A172 (cell line): ENCODE data around the gene TRMT61B. TPM values are rescaled to one million over a fixed set of nuclear protein-coding genes. Genes with fewer than 3 reads are reported as not detected.

Experiments
- DNase-seq: peaks from one replicate; pipeline ENCODE4 v3.0.0-alpha.2; 2015; ENCODE audit warnings: low spot score
- total RNA-seq: library from RNA; depleted of rRNA; stranded (reverse); fragments of >200 nt; shearing (Covaris generic); gene quantifications from 2 replicates; pipeline ENCODE4 v1.2.3, GENCODE V29; 2014; rRNA removed

The TRMT61B gene
- total RNA-seq, 1 experiment from 2014 or later = 26.9 TPM

DNA sequence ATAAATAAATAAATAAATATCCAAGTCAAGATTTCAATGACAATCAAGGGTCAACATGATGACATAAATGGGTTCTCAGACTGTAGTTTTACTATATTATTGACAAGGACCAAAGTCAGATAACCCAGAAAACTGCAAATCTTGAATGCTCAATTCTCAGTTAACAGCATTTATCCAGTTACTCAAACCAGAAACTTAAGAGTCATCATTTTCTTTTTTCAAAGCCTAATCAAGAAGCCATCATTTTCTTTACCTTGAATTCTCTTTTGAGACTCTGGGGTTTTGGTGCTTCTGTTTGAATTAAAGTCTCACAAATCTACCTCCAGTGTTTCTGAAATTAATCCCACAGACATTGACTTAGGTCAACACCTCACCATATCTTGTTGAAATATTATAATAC is 14.1 kb downstream of the TRMT61B start:
- no peak for DNase-seq

DNA sequence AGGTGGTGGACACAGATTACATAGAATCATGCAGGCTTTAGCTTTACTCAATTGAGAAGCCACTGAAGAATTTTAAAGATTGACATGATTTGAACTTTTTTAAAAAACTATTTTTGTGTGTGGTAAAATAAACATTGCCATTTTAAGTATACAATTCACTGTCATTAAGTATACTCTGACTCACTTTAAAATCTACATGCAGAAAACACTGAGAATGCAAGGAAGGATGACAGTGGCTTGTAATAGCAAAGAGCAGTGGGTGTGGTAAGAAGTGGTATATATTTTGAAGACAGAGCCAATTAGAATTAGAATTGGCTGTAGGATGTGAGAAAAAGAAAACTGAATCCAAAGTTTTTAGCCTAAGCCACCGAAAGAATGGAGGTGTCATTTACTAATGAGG is 14.9 kb downstream of the TRMT61B start:
- DNase-seq = no peak

DNA sequence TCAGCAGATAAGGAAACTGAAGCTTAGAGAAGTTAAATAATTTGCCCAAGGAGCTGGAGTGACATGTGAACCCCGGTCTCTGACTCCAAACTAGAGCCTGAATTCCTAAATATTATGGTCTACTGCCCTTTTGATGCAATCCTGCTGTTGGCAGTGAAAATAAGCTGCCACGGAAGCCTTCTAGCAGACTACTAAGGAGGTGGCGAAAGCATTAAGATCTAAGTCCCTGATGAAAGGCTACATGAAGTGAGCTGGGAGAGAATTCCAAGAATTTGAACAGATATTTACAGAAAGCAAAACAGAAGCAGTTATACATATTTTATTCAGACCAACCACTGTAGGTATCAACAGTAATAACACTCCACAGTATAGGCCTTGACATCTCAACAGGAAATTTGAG is 28.1 kb downstream of the TRMT61B start:
- DNase-seq = no peak

DNA sequence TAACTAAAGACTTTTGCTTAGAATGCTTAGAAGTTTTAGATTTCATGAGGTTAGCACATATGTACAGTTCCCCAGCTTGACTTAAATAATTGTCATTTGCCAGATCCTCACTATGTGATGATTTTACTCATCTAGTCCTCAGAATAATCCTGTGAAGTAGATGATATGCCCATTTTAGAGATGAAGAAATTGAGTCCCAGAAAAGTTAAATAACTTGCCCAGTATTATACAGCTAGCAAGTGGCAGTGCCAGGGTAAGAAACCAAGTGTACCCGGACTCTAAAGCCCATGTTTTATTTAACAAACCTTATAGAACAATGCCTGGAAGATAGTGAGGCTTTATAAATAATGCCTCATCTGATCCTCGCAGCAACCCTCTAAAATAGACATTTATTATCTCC is 31.1 kb downstream of the TRMT61B start:
- DNase-seq = no peak

DNA sequence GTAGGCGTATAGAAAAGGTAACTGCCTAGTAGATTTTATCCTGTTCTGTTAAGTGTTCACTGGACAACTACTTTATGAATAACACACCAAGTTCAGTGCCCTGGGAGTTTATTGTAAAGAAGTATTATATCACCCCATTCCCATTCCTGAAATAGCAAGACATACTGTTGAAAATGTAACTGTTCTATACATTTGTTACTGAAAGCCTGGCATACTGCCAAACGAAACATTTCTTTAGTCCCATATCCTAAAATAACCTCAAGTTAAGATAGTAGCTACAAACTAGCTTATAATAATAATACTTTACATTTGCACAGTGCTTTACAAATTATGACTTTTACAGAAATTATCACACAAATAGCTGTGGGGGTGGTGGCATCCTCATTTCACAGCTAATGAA is 34.3 kb downstream of the TRMT61B start:
- no peak for DNase-seq

DNA sequence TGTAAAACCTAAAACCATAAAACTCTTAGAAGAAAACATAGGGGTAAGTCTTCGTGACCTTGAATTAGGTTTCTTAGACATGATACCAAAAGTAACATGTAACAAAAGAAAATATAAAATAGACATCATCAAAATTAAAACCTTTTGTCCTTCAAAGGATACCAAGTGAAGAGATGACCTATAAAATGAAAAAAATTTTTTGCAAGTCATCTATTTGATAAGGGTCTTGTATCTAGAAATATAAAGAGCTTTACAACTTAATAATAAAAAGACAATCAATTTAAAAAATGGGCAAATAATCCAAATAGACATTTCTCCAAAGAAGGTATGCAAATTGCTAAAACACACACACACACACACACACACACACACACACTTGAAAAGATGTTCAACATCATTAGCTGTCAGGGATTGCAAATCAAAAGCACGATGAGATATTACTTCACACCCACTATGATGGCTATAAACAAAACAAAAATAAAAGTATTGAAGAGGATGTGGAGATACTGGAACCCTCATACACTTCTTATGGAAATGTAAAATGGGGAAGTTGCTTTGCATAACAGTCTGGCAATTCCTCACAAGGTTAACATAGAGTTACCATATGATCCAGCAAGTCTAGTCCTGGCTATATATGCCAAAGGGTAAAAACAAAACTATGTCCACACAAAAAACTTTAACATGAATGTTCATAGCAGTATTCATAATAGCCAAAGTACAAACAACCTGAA is 36.2 kb downstream of the TRMT61B start:
- no peak for DNase-seq

DNA sequence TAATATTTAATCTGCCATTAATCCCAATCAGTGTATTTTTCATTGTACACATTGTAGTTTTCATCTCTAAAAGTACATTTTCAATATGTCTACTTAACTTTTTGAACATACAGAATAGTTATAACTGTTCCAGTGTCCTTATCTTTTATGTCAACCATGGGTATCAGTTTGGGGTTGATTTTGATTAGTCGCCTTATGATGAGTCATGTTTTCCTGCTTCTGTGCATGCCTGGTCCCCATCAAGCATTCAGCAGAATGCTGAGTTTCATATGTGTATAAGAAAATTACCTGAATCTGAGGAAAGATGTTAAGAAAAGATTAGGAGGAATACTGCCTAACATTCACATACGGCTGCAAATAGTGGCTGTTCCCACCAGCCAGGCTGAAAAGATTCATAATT is 41.7 kb downstream of the TRMT61B start:
- peak; percentile 19 for DNase-seq

DNA sequence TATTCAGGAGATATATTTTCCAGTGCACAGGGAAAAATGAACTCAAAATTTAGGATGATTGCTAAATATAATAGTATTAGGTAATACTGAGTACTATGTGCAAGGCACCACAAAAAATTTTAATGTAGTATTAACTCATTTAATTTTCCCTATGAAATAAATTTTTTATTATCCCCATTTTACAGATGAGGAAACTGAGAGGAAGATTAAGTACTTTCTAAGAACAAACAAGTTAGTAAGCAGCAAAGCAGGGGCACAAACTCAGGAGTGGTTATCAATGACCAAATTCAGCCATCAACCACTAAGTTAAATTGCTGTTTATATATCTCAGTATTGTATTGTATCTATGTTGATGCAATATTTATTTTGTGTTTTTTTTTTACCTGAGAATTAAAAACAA is 45.2 kb downstream of the TRMT61B start:
- DNase-seq = no peak

DNA sequence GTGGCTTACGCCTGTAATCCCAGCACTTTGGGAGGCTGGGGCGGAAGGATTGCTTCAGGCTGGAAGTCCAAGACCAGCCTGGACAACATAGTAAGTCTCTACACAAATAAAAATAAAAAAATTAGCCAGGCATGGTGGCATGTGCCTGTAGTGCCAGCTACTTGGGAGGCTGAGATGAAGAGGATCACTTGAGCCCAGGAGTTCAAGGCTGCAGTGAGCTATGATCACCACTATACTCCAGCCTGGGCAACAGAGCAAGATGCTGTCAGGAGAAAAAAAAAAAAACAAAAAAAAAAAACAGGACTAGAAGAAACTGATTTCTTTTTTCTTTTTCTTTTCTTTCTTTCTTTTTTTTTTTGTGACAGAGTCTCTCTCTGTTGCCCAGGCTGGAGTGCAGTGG is 45.9 kb downstream of the TRMT61B start:
- DNase-seq = no peak

DNA sequence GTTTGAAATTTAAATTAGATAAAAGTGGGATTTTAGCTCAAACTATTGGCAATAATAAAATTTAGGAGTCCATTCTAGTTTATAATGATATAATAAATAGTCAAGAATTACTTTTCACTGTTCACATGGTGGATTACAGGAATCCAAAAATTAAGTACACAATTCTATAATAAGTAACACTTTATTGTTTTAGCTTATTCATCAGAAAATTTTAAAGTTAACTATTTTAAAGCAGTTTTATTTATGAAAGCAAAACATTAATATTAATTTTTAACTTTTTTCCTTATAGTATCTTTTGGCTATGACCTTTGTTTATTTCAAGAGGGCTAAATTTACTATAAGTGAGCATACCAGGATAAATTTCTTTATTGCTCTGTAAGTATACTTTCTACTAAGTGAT is 48.1 kb downstream of the TRMT61B start:
- no peak for DNase-seq

DNA sequence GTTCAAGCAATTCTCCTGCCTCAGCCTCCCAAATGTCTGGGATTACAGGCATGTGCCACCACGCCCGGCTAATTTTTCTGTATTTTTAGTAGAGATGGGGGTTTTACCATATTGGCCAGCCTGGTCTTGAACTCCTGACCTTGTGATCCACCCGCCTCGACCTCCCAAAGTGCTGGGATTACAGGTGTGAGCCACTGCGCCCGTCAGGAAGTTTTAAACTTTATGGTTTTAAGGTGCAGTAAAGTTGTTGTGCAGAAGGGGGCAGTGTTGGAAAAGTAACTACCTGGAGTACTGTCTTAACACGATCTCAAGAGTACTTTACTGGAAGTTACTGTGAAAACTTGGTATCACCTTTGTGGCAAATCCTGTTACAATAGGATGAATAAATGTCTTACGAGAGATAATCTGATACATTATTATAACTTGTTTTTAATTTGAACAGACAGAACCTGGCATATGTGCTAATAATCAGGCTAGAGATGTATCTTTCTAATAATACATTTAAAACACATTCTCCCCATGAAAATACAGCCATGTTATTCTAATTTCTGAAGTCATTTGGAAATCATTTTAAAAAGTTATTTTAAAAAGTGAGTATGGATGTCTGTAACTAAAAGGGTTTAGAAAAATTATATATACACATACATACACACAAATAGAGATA is 48.7 kb downstream of the TRMT61B start:
- DNase-seq = peak; percentile 73

DNA sequence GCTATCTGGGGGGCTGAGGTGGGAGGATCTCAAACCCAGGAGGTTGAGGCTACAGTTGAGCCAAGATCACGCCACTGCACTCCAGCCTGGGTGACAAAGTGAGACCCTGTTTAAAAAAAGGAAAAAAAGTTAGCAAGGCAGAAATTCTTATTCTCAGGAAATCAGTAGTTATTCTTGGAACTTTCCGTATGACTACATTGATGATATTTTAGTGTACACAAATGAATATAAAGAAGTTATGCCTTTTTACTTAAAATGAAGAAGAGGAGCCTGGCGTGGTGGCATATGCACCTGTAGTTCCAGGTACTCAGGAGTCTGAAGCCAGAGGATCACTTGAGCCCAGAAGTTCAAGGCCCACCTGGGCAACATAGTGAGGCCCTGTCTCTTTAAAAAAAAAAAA is 52.1 kb downstream of the TRMT61B start:
- no peak for DNase-seq

DNA sequence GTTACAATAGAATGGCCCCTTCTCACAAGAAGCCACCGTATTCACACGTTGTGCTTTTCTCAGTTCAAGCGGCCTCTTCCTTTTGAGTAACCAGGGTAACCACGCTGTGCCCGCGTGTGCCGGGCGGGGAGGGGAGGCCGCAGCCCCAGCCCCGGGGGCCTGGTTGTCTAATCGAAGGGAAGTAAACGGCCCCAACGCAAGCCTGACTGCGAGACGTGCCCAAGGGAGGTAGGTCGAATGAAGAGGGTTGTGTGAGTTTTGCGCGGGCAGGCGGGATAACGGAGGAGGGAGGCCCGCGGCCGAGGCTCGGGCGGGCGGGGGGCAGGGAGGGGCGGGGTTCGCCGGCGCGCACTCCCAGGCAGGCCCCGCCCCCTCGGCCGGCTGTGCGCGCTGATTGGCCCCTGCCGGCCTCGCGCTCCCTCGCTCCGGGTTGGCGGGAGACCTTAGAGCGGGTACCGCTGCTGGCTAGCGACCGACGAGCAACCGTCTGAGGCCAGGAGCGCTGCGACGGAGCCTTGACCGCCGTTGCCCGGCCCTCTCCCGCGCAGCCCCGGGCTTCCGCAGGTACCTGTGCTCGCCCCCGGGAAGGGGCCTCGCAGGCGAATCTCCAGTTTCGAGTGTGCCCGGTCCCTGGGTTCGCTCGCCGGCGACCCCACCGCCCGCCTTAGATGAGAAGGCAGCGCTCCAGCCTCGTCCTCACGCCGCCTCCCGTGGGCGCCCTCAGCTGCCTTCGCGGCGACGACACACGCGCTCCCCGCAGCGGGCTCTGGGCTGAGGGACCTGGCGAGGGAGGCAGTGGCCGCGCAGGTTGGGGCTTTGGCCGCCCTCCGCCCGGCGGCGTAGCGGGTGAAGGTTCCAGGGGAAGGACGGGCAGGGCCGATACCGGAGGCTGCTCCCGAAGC is 59.5 kb downstream of the TRMT61B start, which contains the start of gene SPDYA:
TSS of gene SPDYA (plus strand) at position 451 of the 902 bp plus-strand sequence. CDS start 5,181 bp downstream, outside the sequence.
- no peak for DNase-seq

DNA sequence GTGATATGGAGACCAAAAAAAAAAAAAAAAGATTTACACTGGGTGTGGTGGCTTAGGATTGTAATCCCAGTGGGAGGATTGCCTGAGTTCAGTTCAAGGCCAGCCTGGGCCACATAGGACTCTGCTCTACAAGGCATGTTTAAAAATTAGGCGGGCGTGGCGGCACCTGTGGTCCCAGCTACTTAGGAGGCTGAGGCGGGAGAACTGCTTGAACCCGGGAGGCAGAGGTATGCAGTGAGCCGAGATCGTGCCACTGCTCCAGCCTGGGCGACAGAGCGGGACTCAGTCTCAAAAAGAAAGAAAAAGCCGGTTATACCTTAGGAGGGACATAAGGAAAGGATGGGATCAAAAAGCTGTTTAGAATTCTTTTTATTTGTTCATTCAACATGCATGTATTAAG is 60.2 kb downstream of the TRMT61B start:
- DNase-seq = no peak

DNA sequence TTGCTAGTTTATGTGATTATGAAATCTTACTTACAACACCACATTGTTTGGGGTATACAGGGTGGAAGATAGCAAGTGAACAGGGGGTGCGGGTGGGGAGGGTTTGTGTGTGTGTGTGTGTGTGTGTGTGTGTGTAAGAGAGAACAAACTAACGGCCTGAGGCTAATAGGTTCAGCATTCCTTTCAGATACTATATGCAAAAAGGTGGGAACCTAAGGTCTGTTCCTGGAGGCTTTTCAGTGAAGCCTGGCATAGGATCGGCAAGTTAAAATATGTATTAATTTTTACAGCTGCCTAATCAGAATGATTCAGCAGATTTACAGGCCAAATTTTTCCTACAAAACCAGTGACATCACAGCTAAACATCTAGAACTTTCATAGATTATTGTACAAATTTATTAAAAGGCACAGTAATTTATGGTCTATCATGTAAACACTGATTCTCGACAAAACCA is 67.1 kb downstream of the TRMT61B start:
- no peak for DNase-seq

DNA sequence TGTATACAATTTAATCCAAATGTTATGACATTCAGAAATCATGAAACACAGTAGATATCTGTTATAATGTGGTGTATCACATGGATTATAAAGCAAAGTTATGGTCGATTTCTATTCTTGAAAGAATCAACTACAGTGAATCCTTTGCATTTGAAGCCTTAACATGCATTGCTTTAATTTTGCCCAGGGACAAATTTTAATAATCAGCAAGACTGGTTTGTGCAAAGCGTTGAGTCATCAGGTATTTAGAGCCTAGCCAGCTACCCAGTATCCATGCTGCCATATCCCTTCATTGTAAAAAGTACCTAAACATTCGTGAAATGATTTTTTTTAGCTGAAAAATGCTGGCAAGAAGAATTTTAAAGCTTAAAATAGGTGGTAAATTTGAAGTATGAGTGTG is 68.4 kb downstream of the TRMT61B start:
- DNase-seq = peak; percentile 22

Other genes with a start within 250 kb of the TRMT61B start
- gene PPP1CB, start 118.5 kb downstream of the TRMT61B start, total RNA-seq = 187 and 226 TPM in 2 replicates
- 0.10 TPM in 1 of 2 replicates, not detected in the other for gene SPDYA, start 59.5 kb downstream of the TRMT61B start, total RNA-seq
- gene WDR43, start 24.4 kb upstream of the TRMT61B start, total RNA-seq = 90.2 and 106 TPM in 2 replicates
- gene TOGARAM2, start 111.0 kb upstream of the TRMT61B start, total RNA-seq = 0.69 and 1.9 TPM in 2 replicates
- not detected in 2 replicates for gene PCARE, start 204.2 kb upstream of the TRMT61B start, total RNA-seq
- 26.9 and 40.2 TPM in 2 replicates for gene CLIP4, start 245.1 kb upstream of the TRMT61B start, total RNA-seq